K562 (cell line): ENCODE measurements around the gene FAM193A. TPM values are rescaled to one million over a fixed set of nuclear protein-coding genes. Genes with fewer than 3 reads are reported as not detected.

Experiments
- ATAC-seq: fragments of 200-7000 bp; cut with Tn5 transposase; 3 replicates; pipeline ENCODE4 v1.9.1; 2020; ENCODE audit warnings: moderate library complexity
- BruUV-seq: library from RNA; stranded (reverse); fragments of 400-500 nt; replicated peaks from 2 replicates; lab custom pipeline; 2021; lab: Mats Ljungman, UMichigan
- CTCF ChIA-PET: fragments of 300-600 bp; formaldehyde crosslinking; extraction: SDS; loops from one replicate; lab custom pipeline; 2021; ENCODE audit warnings: low intra/inter-chr PET ratio; lab: Yijun Ruan, JAX
- POLR2A ChIA-PET: fragments of 300-600, 350-650 bp; sonication (Branson Sonifier 250); formaldehyde crosslinking; extraction: SDS; loops from one replicate; lab custom pipeline; 2021; ENCODE audit warnings: antibody characterized with exemption, inconsistent platforms; lab: Yijun Ruan, JAX
- DNase-seq, 4 experiments: peaks; one replicate each; pipeline versions ENCODE4 v3.0.0 to v3.0.0-alpha.2; 2011 to 2018; ENCODE audit warnings: low spot score in 3 of 4, mixed read lengths in 3 of 4; ENCODE audit errors: extremely low read depth in 1 of 4
- FAIRE-seq: peaks from 2 replicates; lab custom pipeline; 2011; peaks lifted over from hg19 to GRCh38; lab: Jason Lieb, UNC
- H2AFZ ChIP-seq: 2 replicates; pipeline ENCODE4 v1.6.0; 2011; ENCODE audit warnings: low read depth, low read length, control low read depth, inconsistent platforms
- H3K27ac ChIP-seq: fragments of 200-600 bp; 3 replicates; pipeline ENCODE4 v1.8.0; 2011; ENCODE audit warnings: low read depth, mild to moderate bottlenecking, control low read depth, inconsistent platforms, low read length, moderate library complexity, mixed read lengths; ENCODE audit errors: extremely low read depth
- H3K27me3 ChIP-seq, 2 experiments: fragments of 300-600 bp in 1 of 2; 2 replicates in 1 of 2; 3 replicates in 1 of 2; pipeline versions ENCODE4 v1.6.0 to v1.8.0; 2011; ENCODE audit warnings: inconsistent platforms in 2 of 2, low read length in 2 of 2, mild to moderate bottlenecking in 1 of 2, mixed read lengths in 1 of 2, moderate library complexity in 1 of 2; ENCODE audit not compliant: control insufficient read depth in 2 of 2, insufficient read depth in 2 of 2
- H3K36me3 ChIP-seq: fragments of 300-600 bp; 3 replicates; pipeline ENCODE4 v1.8.0; 2011; ENCODE audit warnings: mild to moderate bottlenecking, low read length, inconsistent platforms; ENCODE audit not compliant: control insufficient read depth, insufficient read depth
- H3K4me1 ChIP-seq, 2 experiments: fragments of 200-600 bp in 1 of 2; replicated peaks in 1 of 2; 2 replicates in 1 of 2; 3 replicates in 1 of 2; pipeline versions ENCODE4 v1.5.1 to v1.8.0; 2011; ENCODE audit warnings: inconsistent platforms in 2 of 2, low read length in 2 of 2, mild to moderate bottlenecking in 1 of 2, mixed read lengths in 1 of 2, moderate library complexity in 1 of 2; ENCODE audit not compliant: control insufficient read depth in 2 of 2, insufficient read depth in 2 of 2
- H3K4me2 ChIP-seq: 2 replicates; pipeline ENCODE4 v1.6.1; 2011; ENCODE audit warnings: low read length, control low read depth, inconsistent platforms, mixed read lengths; ENCODE audit not compliant: insufficient read depth
- H3K4me3 ChIP-seq: fragments of 200-600 bp; sonication (generic), shearing (Covaris generic); 2 replicates; pipeline ENCODE4 v1.5.1; 2016; ENCODE audit warnings: control low read depth, inconsistent platforms
- H3K79me2 ChIP-seq: fragments of 200-600 bp; 3 replicates; pipeline ENCODE4 v1.8.0; 2011; ENCODE audit warnings: low read length, inconsistent platforms; ENCODE audit not compliant: control insufficient read depth, insufficient read depth
- H3K9ac ChIP-seq, 2 experiments: 2 replicates each; pipeline versions ENCODE4 v1.6.0 to v1.6.1; 2011; ENCODE audit warnings: low read depth in 2 of 2, low read length in 2 of 2, control low read depth in 1 of 2, inconsistent platforms in 1 of 2, mild to moderate bottlenecking in 1 of 2, mixed read lengths in 1 of 2; ENCODE audit not compliant: insufficient read depth in 1 of 2
- H3K9me1 ChIP-seq: one replicate; pipeline ENCODE4 v1.6.0; 2011; ENCODE audit warnings: inconsistent platforms, mild to moderate bottlenecking, low read length, moderate library complexity; ENCODE audit not compliant: control insufficient read depth, insufficient read depth
- H3K9me3 ChIP-seq: replicated peaks from 2 replicates; pipeline ENCODE4 v1.5.1; 2011; ENCODE audit warnings: low read depth, low read length, inconsistent platforms; ENCODE audit not compliant: control insufficient read depth, insufficient read depth
- H4K20me1 ChIP-seq: replicated peaks from 2 replicates; pipeline ENCODE4 v1.6.1; 2011; ENCODE audit warnings: low read length, inconsistent platforms, mixed read lengths; ENCODE audit not compliant: control insufficient read depth, insufficient read depth
- HDAC6 ChIP-seq: IDR thresholded peaks from 2 replicates; pipeline ENCODE4 v1.6.1; 2012; ENCODE audit warnings: low read depth, mild to moderate bottlenecking, control low read depth, inconsistent platforms, low read length, moderate library complexity
- POLR2G ChIP-seq: fragments of 200-400 bp; formaldehyde crosslinking; IDR thresholded peaks from 2 replicates; pipeline ENCODE4 v1.6.1; 2017; ENCODE audit warnings: low read depth, mild to moderate bottlenecking, antibody characterized with exemption, low read length, moderate library complexity
- RAD51 ChIP-seq: fragments of 450-650 bp; IDR thresholded peaks from 2 replicates; pipeline ENCODE4 v1.7.1; 2016; ENCODE audit warnings: low read depth, mild to moderate bottlenecking, borderline replicate concordance
- SIN3B ChIP-seq: fragments of 450-650 bp; IDR thresholded peaks from 2 replicates; pipeline ENCODE4 v1.6.1; 2017; ENCODE audit warnings: low read depth, mild to moderate bottlenecking, moderate library complexity
- ZKSCAN8 ChIP-seq: fragments of 200-800 bp; sonication (Bioruptor generic); IDR thresholded peaks from 2 replicates; pipeline ENCODE4 v1.6.1; 2016; ENCODE audit warnings: missing genetic modification characterization, missing compliant biosample characterization
- ZNF224 ChIP-seq: sonication (generic); formaldehyde crosslinking; IDR thresholded peaks from 2 replicates; pipeline ENCODE4 v1.8.0; 2022; ENCODE audit warnings: mild to moderate bottlenecking, missing genetic modification reagents
- ZNF436 ChIP-seq: fragments of 250-450, 450-650 bp; sonication (Bioruptor Pico); formaldehyde crosslinking; IDR thresholded peaks from 2 replicates; pipeline ENCODE4 v1.7.0; 2020; ENCODE audit warnings: mild to moderate bottlenecking
- WGBS: fragments of 100-300 bp; shearing (Covaris generic); methylation state at CpG from one replicate; pipeline ENCODE4 v1.1.6; 2016; ENCODE audit warnings: low coverage, mixed read lengths; ENCODE audit not compliant: insufficient coverage; ENCODE audit errors: missing lambda C conversion rate; 5-methylcytosine and 5-hydroxymethylcytosine counted together
- in situ Hi-C: fragments of 300-500 bp; cut with MboI; formaldehyde crosslinking; loops from 4 replicates; pipeline ENCODE4 v1.15.0; 2018; ENCODE audit warnings: inconsistent platforms, mixed read lengths
- intact Hi-C: fragments of 100-400 bp; cut with micrococcal nuclease; formaldehyde crosslinking; loops from 2 replicates; pipeline ENCODE4 v1.14.2; 2022
- polyA plus RNA-seq, 8 experiments: library from polyadenylated mRNA; depleted of rRNA in 4 of 8; stranded (reverse) in 5 of 8; unstranded in 3 of 8; fragments of >200 nt; fragmentation: Nextera tagmentation in 2 of 8; fragmentation: Illumina TruSeq in 1 of 8; extraction: Ambion mirVana in 2 of 8; extraction: Trizol in 1 of 8; gene quantifications; 2 replicates each; pipeline versions ENCODE4 v1.2.1 to v1.2.3, GENCODE V29; 2011 to 2014; ENCODE audit warnings: inconsistent platforms in 1 of 8, missing spikeins in 1 of 8
- total RNA-seq, 7 experiments: library from RNA; depleted of rRNA in 6 of 7; stranded (reverse); fragments of >200 nt in 6 of 7; fragmentation: Illumina TruSeq in 2 of 7; extraction: Trizol in 2 of 7; gene quantifications; 2 replicates each; pipeline versions ENCODE4 v1.2.1 to v1.2.3, GENCODE V29; 2011 to 2021; ENCODE audit warnings: low replicate concordance in 1 of 7
- TF ChIP-seq, protein P1 (sequence below): sonication (generic); formaldehyde crosslinking; IDR thresholded peaks from 2 replicates; pipeline ENCODE4 v1.8.1; 2023; ENCODE audit warnings: mild to moderate bottlenecking, missing genetic modification reagents

The FAM193A gene
- total and polyA plus RNA-seq, 9 of the 15 experiments (the other 6 are each of a cell fraction or from before 2014, with no cell fraction given): 0.46 to 24.6 (median 9.6) TPM

DNA sequence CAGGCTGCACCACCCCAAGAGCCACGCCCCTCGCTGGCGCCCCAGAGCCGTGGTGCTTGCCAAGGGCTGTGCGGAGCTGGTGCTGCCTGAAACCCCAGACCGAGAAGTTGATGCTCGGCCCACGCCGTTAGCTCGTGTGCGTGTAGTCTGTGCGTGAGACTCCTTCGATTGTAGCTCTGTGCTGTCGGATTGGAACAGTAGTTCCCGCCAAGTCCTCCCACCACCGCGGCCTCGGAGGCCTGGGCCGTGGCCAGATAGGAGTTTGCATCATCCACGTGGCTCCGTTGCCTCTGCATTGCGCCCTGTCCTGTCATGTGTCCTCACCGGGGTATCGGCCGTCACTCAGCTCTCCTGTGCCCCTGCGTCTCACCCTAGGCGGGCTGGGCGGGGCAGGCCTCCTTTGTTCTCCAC lies 195.5 kb downstream of the FAM193A start:
- ATAC-seq (no peak; the same call in 2 of the 3 replicates), DNase-seq (no peak), FAIRE-seq (no peak)
- WGBS: 91% methylated on average over 20 of the region's 28 CpGs
- intact Hi-C loops (no loop called here), in situ Hi-C loops (no loop called here)
- Histone ChIP-seq H4K20me1 (no peaks in the 10 kb centered on the region), H3K9me1 (no peaks in the 10 kb centered on the region), H3K9me3 (no peaks in the 10 kb centered on the region), H3K36me3 (peaks cover 32% of the 10 kb centered on the region; the same call in 2 of the 3 replicates), H3K79me2 (no peaks in the 10 kb centered on the region), H3K4me1 (peaks cover 0 to 12% of the 10 kb centered on the region in 2 experiments; a peak in 1 of 5 replicates), H3K9ac (no peak overlapping the region), H3K27me3 (no peaks in the 10 kb centered on the region), H3K4me2 (no peak overlapping the region), H2AFZ (no peak overlapping the region), H3K27ac (no peak overlapping the region), H3K4me3 (no peak overlapping the region)
- TF ChIP-seq ZNF224 (CRISPR knock-in tag) (no peak), RAD51 (no peak), ZKSCAN8 (CRISPR knock-in tag) (no peak), ZNF436 (CRISPR knock-in tag) (no peak), SIN3B (no peak), HDAC6 (no peak), POLR2G (peak; percentile 54; the same call in 1 of the 2 replicates)
- TF ChIP-seq, protein P1, sequence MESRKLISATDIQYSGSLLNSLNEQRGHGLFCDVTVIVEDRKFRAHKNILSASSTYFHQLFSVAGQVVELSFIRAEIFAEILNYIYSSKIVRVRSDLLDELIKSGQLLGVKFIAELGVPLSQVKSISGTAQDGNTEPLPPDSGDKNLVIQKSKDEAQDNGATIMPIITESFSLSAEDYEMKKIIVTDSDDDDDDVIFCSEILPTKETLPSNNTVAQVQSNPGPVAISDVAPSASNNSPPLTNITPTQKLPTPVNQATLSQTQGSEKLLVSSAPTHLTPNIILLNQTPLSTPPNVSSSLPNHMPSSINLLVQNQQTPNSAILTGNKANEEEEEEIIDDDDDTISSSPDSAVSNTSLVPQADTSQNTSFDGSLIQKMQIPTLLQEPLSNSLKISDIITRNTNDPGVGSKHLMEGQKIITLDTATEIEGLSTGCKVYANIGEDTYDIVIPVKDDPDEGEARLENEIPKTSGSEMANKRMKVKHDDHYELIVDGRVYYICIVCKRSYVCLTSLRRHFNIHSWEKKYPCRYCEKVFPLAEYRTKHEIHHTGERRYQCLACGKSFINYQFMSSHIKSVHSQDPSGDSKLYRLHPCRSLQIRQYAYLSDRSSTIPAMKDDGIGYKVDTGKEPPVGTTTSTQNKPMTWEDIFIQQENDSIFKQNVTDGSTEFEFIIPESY (CRISPR knock-in tag): peak; percentile 94
- POLR2A ChIA-PET: interaction anchor here (1.0 to 1.1 kb wide), 3 partner anchors 10 to 15 kb away, joined by 3 to 5 read pairs (median 4); no protein-coding TSS in a partner anchor
- CTCF ChIA-PET: no interaction called here
- no TSS peak for BruUV-seq
